Right cardiac atrium (tissue), 5 donors: ENCODE results near the gene FBXO2. TPM values are rescaled to one million over a fixed set of nuclear protein-coding genes. Genes with fewer than 3 reads are reported as not detected.

Experiments
- ATAC-seq, 2 donors: fragments of 200-7000 bp; cut with Tn5 transposase; one replicate each; pipeline versions ENCODE4 v1.8.0 to v1.9.1; 2020; ENCODE audit warnings: moderate library complexity in 2 of 2, mild to moderate bottlenecking in 1 of 2
- DNase-seq, 3 donors: peaks; one replicate each; pipeline ENCODE4 v3.0.0-alpha.2; 2020
- H3K27ac ChIP-seq: one replicate; pipeline ENCODE4 v1.5.1; 2013; ENCODE audit warnings: mild to moderate bottlenecking, low read length, control low read depth, moderate library complexity
- H3K27me3 ChIP-seq: one replicate; pipeline ENCODE4 v1.6.1; 2013; ENCODE audit not compliant: control insufficient read depth, insufficient read depth
- H3K4me1 ChIP-seq: one replicate; pipeline ENCODE4 v1.6.1; 2013; ENCODE audit warnings: low read length; ENCODE audit not compliant: control insufficient read depth, insufficient read depth
- H3K4me3 ChIP-seq: one replicate; pipeline ENCODE4 v1.5.1; 2013; ENCODE audit warnings: low read length, control low read depth
- H3K9me3 ChIP-seq: one replicate; pipeline ENCODE4 v1.6.1; 2013; ENCODE audit warnings: low read length; ENCODE audit not compliant: control insufficient read depth
- WGBS: extraction: QIAGEN DNeasy Blood & Tissue Kit; methylation state at CpG from one replicate; pipeline ENCODE4 v1.1.7; 2013; 5-methylcytosine and 5-hydroxymethylcytosine counted together
- intact Hi-C, 4 donors: fragments of 100-400 bp; cut with DNase I; formaldehyde crosslinking; loops; one replicate each; pipeline versions ENCODE4 v1.11.0 to v1.14.0; 2022 to 2023
- polyA plus RNA-seq: library from polyadenylated mRNA; stranded (reverse); fragments of 200-250 nt; gene quantifications from one replicate; pipeline ENCODE4 v1.2.3, GENCODE V29; 2013
- total RNA-seq, 4 donors: library from RNA; stranded (reverse); fragmentation: NEBNext Ultra II Directional; extraction: Animal tissue kit (Norgen Biotek cat#: 25700); gene quantifications; one replicate each; pipeline ENCODE4 v1.2.1, GENCODE V29; 2021
- donor health status: healthy with polysubstance abuse.
- donor health status: DM: no; HTN: yes; CAD: no.
- donor health status: DM: no; HTN: no; CAD: no.
- donor health status: DM: no; HTN: yes; CAD: no; lungs with severe emphysema.
- donor health status: DM: yes; HTN: yes; CAD: no.

FBXO2 gene
- total and polyA plus RNA-seq, 5 donors = 5.4 to 14.0 (median 7.1) TPM

DNA sequence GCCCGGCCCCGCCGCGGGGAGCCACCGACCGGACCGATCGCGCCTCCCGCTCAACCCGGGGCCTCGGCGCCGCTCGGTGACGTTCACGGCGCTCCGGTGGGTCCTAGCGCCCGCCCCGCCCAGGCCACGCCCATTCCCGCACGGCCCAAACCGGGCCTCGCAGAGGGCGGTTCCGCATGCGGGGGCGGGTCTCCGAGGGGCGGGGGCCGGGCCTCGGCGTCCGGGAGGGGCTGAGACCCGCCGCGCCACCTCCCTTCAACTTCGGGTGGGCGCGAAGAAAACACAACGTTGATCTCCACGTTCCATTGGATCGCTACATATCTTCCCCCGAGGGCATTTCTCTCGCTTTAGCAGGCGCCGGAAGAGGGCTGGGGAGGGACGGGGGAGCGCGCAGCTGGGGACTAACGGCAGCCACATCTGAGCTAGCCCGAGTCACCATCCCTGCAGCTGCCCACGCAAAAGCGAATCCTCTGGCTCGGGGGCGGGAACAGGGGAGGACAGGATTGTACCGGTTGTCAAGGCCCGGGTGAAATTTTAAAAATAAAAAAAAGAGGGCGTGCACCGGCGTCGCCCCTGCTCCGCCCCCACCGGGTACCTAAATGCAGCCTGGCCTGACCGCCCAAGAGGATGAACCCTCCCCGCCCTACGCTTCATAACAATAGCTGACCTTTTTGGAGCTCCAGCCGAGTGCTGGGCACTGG is 27.0 kb upstream of the FBXO2 start, which contains the start of gene MAD2L2:
Gene MAD2L2, minus strand, starts transcription at position 78 of the 701 bp plus-strand sequence. CDS start 547 bp downstream, outside the sequence.
- Histone ChIP-seq H3K9me3 (no peaks in the 10 kb centered on the region), H3K4me1 (peaks cover 3% of the 10 kb centered on the region), H3K27me3 (no peaks in the 10 kb centered on the region), H3K27ac (peak within 1 kb of the TSS; percentile 49), H3K4me3 (peak within 1 kb of the TSS; percentile 77)
- intact Hi-C loops = no loop called here
- DNase-seq = peak; percentile 90 to 96 (median 96)
- ATAC-seq = peak; percentile 98
- WGBS = under 1% methylated on average over 71 of the region's 71 CpGs

DNA sequence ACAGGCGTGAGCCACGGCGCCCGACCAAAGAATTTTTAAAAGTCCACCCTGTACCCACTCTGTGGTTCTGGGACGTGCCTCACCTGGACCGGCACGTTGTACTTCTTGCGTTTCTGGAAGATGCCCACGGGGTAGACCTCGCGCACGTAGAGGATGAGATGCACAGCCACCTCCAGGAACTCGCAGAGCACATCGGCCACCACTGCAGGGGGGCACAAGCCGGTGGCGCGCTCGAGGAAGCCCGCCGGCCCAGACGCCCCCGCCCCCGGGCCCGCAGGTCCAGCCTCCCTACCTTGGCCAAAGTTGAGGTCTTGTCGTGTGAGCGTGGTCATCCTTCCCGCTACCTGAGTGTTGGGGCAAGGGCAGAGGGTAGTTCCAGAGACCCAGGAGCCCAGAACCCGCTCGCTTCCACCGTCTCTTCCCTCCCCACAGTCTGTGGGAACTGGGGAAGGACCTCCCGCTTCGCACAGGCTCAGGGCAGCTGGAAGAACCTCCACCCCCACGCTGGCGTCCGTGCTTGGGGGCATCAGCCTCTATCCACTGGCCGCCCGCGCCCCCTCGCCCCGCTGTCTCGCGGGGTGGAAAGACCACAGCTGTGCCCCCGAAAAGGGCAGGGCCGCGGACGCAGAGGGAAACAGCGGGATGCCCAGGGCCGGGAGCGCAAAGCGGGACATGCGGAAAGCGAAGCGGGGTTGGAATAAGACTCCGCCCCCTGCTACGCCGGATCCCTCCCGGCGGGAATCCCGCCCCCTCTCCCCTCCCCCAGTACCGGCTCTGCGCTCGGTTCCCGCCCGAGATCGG is 26.2 kb upstream of the FBXO2 start:
- Histone ChIP-seq H3K9me3 (no peaks in the 10 kb centered on the region), H3K4me1 (peaks cover 3% of the 10 kb centered on the region), H3K4me3 (peak overlapping the region; percentile 77), H3K27me3 (no peaks in the 10 kb centered on the region), H3K27ac (peak overlapping the region; percentile 49)
- WGBS = 11% methylated on average over 65 of the region's 65 CpGs
- intact Hi-C loops = no loop called here
- ATAC-seq = peak; percentile 20 to 78
- no peak for DNase-seq

DNA sequence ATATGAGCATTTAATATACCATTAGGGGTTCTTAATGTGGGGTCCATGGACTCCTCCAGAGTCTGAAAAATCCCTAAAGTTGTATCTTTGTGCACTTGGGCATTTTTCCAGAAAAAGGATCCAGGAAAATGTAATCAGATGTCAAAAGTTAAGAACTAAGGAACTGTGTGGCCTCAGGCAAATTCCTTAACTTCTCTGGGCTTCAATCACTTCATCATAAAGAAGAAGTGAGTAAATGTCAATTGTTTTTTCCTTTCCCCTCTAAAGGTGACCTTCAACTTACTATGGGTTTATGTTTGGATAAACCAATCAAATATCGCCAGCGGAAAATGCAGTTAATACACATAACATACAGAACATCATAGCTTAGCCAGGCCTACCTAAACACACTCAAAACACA is 24.2 kb upstream of the FBXO2 start:
- H3K4me3 ChIP-seq = no peak overlapping the region
- WGBS = 100% methylated on average over 2 of the region's 2 CpGs
- DNase-seq = no peak
- H3K27ac ChIP-seq = no peak overlapping the region
- no peaks in the 10 kb centered on the region for H3K9me3 ChIP-seq
- H3K27me3 ChIP-seq = no peaks in the 10 kb centered on the region
- intact Hi-C loops = no loop called here
- peaks cover 3% of the 10 kb centered on the region for H3K4me1 ChIP-seq
- no peak for ATAC-seq

DNA sequence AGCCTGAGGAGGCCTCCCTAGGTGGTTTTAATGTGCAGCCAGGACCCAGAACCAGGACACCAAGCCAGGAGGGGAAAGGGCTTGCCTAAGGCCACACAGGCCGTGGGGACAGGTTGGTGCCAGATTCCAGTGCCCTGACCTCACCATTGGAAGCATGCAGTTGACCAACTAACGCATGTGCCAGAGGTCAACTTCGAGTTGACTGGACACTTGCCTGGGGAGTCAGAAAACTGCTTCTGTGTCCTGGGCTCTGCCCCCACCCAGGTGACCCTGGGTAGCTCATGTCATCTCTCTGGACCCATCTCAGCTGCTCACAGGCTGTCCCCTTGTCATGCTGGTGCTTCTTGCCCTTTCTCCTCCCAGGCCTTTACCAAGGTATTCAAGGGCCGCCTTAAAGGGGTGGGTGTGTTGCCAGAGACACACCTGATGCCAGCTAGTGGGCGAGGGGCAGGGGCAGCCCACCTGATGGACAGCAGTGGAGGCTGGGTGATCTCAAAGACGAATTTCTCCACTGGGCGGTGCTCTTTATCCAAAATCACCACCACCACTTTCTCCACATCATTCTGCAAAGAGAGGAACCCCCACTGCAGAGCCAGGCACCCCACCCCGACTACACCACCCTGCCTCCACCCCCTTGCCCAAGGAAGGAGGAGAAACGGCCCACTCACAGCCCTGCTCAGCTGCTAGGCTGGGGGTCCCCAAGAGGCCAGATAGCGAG is 22.3 kb upstream of the FBXO2 start:
- Histone ChIP-seq H3K4me3 (no peak overlapping the region), H3K27me3 (no peaks in the 10 kb centered on the region), H3K27ac (no peak overlapping the region), H3K9me3 (no peaks in the 10 kb centered on the region), H3K4me1 (peaks cover 3% of the 10 kb centered on the region)
- intact Hi-C loops = no loop called here
- WGBS = 87% methylated on average over 10 of the region's 10 CpGs
- ATAC-seq (no peak), DNase-seq (no peak)

DNA sequence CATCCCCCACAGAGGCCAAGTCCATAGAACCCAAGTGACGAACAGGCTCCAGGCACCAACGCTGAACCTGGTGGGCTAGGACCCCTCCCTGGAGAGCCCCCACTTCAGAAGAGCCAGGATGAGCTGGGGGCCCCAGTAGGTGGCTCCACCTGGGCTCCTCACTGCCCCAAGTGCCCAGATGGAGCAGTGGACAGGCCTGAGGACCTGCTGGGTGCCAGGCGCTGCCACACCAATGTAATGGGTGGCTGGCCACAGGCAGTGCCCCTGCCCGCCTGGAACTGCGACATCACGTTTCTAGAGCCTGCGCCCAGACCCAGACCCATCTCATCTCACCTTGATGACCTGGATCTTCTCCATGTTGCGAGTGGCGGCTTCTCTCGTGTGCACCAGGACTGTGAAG is 21.1 kb upstream of the FBXO2 start:
- Histone ChIP-seq H3K9me3 (no peaks in the 10 kb centered on the region), H3K27ac (no peak overlapping the region), H3K4me1 (peaks cover 2% of the 10 kb centered on the region), H3K4me3 (no peak overlapping the region), H3K27me3 (no peaks in the 10 kb centered on the region)
- 96% methylated on average over 10 of the region's 10 CpGs for WGBS
- ATAC-seq (no peak), DNase-seq (no peak)
- intact Hi-C loops = no loop called here

DNA sequence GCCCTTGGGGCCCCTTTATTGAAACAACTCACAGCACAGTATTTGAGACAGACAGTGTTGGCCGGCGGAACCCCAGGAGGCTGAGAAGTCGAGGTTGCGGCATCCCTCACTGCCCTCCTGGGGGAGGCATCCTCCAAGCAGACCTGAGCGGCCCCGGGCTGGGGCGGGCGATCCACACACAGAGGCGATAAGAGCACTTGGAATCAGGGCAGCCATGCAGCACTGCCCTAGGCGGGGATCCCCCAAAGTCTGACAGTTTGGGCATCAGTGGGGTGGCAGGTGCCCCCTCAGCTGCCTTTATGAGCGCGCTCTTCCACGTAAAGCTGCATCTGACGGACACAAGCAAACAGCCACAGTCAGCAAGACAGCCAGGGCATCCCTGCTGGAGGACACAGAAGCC is 20.3 kb upstream of the FBXO2 start:
- Histone ChIP-seq H3K27me3 (no peaks in the 10 kb centered on the region), H3K4me1 (no peaks in the 10 kb centered on the region), H3K4me3 (no peak overlapping the region), H3K9me3 (no peaks in the 10 kb centered on the region), H3K27ac (no peak overlapping the region)
- intact Hi-C loops = no loop called here
- ATAC-seq (no peak), DNase-seq (no peak)
- 97% methylated on average over 14 of the region's 14 CpGs for WGBS

DNA sequence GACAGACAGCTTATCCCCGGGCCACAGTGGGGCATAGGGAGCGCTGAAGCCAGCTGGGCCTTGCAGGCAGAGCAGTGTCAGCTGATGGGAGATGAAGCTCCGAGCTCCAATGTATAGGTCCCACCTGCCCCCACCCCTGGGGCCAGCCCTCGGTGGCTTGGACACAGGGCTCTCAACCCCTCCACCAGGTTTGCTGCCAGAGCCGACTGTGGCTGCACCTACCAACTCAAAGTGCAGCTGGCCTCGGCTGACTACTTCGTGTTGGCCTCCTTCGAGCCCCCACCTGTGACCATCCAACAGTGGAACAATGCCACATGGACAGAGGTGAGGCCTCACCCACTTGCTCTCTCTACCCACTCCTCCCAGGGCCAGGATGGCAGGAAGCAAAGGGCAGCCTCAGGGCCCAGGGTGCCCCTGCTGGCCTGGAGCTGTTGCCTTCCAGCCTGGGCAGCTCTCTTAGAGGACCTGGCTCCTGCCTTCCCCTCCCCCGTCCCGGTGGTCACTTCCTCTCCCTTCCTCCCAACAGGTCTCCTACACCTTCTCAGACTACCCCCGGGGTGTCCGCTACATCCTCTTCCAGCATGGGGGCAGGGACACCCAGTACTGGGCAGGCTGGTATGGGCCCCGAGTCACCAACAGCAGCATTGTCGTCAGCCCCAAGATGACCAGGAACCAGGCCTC is 19.0 kb upstream of the FBXO2 start:
- 95% methylated on average over 14 of the region's 14 CpGs for WGBS
- ATAC-seq (no peak), DNase-seq (no peak)
- intact Hi-C loops = no loop called here
- Histone ChIP-seq H3K27ac (no peak overlapping the region), H3K4me3 (no peak overlapping the region), H3K9me3 (no peaks in the 10 kb centered on the region), H3K27me3 (no peaks in the 10 kb centered on the region), H3K4me1 (no peaks in the 10 kb centered on the region)

DNA sequence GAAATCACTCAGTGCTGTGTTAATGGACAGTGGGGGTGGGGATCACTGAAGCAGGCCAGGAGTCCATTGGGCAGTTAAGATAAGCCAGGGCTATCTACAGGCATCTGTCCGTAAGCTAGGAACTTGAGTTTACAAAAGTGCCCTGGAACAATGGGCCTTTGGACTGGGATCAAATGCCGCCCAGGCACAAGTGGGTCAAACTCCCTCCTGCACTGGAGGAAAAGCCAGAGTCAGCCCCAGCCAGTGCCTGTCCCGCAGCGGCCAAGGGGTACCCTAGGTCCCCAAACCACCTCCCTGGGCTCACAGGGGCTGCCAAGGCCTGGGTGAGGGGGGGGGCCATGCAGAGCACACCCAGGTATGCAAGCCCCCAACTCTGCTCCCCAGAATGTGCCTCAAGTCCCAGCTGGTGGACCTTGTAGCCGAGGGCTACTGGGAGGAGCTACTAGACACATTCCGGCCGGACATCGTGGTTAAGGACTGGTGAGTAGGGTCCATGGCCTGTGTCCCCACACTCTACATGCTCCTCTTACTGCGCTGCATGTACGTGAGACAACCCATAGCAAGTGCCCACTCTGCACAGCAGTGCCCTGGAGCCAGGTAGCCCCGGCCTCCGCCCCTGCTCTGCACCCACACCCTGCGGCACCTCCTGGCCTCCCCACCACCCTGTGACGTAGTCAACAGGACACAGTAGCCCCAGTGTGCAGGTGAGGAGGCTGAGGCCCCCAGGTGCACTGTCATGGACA is 17.5 kb upstream of the FBXO2 start:
- Histone ChIP-seq H3K9me3 (no peaks in the 10 kb centered on the region), H3K27me3 (no peaks in the 10 kb centered on the region), H3K4me1 (no peaks in the 10 kb centered on the region), H3K27ac (no peak overlapping the region), H3K4me3 (no peak overlapping the region)
- WGBS = 88% methylated on average over 14 of the region's 14 CpGs
- DNase-seq (no peak), ATAC-seq (peak; percentile 29 to 32)
- intact Hi-C loops = no loop called here

DNA sequence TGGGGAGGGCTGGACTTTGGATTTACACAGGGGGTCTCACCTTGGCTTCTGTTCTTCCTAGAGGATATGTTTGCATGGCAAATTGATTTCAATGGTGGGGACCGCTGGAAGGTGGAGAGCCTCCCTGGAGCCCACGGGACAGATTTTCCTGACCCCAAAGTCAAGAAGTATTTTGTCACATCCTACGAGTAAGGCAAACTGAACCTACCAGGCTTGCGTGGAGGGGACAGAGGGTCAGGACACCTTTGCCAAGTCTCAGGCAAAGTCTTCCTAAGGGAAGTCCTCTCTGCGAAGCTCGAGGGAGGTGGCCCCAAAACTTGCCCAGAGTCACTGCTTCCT is 16.9 kb upstream of the FBXO2 start:
- Histone ChIP-seq H3K27me3 (no peaks in the 10 kb centered on the region), H3K4me3 (no peak overlapping the region), H3K9me3 (no peaks in the 10 kb centered on the region), H3K4me1 (no peaks in the 10 kb centered on the region), H3K27ac (no peak overlapping the region)
- WGBS = 81% methylated on average over 6 of the region's 6 CpGs
- no peak for ATAC-seq
- intact Hi-C loops = no loop called here
- DNase-seq = no peak

DNA sequence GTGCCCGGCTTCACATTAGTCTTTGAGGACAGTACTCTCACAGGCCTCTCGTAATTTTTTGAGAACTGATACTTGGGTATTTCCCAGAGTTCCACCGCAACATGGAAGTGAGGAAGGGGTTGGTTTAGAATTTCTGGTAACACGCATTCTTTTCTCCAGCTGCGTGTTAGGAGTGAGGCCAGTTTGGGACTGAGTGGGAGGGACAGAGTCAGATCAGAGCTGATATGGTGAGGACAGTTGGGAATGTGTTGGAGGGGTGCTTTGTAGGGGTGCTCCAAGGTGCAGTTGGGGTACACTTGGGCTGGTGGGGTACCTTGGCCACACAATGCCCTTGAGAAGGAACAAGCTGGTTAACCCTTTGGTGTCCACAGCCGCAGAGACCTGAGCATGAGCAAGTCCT is 16.5 kb upstream of the FBXO2 start:
- intact Hi-C loops = no loop called here
- DNase-seq (no peak), ATAC-seq (no peak)
- Histone ChIP-seq H3K4me3 (no peak overlapping the region), H3K27ac (no peak overlapping the region), H3K27me3 (no peaks in the 10 kb centered on the region), H3K4me1 (no peaks in the 10 kb centered on the region), H3K9me3 (no peaks in the 10 kb centered on the region)
- WGBS = 69% methylated on average over 6 of the region's 6 CpGs
